Activated B cell treated with CpG ODN at 0.5 μM for 24 hours (primary cell): ENCODE results near the gene KCNAB3. TPM values are rescaled to one million over a fixed set of nuclear protein-coding genes. Genes with fewer than 3 reads are reported as not detected.

Experiments
- ATAC-seq: fragments of 200-7000 bp; cut with Tn5 transposase; one replicate; pipeline ENCODE4 v1.10.0; 2021; ENCODE audit warnings: low read depth, mild to moderate bottlenecking, moderate library complexity
- CTCF ChIA-PET: fragments of 350-600 bp; sonication (Branson Sonifier 250); formaldehyde crosslinking; loops from one replicate; lab custom pipeline; 2021; ENCODE audit warnings: antibody characterized with exemption; lab: Charles Lee
- POLR2A ChIA-PET: fragments of 350-600 bp; sonication (Branson Sonifier 250); formaldehyde crosslinking; loops from one replicate; lab custom pipeline; 2021; ENCODE audit warnings: antibody characterized with exemption; lab: Charles Lee
- DNase-seq: peaks from one replicate; pipeline ENCODE4 v3.0.0; 2022
- H3K27ac Mint-ChIP-seq: one replicate; pipeline ENCODE4 v1.8.0; 2020; ENCODE audit warnings: mixed read lengths
- H3K27me3 Mint-ChIP-seq: one replicate; pipeline ENCODE4 v1.8.0; 2021; ENCODE audit warnings: mixed read lengths
- H3K36me3 Mint-ChIP-seq: one replicate; pipeline ENCODE4 v1.8.0; 2021; ENCODE audit warnings: low read depth, mixed read lengths
- H3K4me1 Mint-ChIP-seq: one replicate; pipeline ENCODE4 v1.8.0; 2021; ENCODE audit warnings: mixed read lengths
- H3K4me3 Mint-ChIP-seq: one replicate; pipeline ENCODE4 v1.8.0; 2020; ENCODE audit warnings: mild to moderate bottlenecking, mixed read lengths
- H3K9me3 Mint-ChIP-seq: one replicate; pipeline ENCODE4 v1.8.0; 2020; ENCODE audit warnings: mixed read lengths
- intact Hi-C: fragments of 100-400 bp; cut with micrococcal nuclease; formaldehyde crosslinking; loops from one replicate; pipeline ENCODE4 v1.15.1; 2024
- total RNA-seq: library from RNA; stranded (reverse); gene quantifications from 2 replicates; pipeline ENCODE4 v1.2.3, GENCODE V29; 2022
- TF ChIP-seq, protein P1 (sequence below): fragments of 200-600 bp; IDR thresholded peaks from one replicate; pipeline ENCODE4 v1.8.0; 2022; ENCODE audit warnings: antibody characterized with exemption, mild to moderate bottlenecking

KCNAB3 gene
- total RNA-seq, 1 donor from 2014 or later: 12.9 TPM

DNA sequence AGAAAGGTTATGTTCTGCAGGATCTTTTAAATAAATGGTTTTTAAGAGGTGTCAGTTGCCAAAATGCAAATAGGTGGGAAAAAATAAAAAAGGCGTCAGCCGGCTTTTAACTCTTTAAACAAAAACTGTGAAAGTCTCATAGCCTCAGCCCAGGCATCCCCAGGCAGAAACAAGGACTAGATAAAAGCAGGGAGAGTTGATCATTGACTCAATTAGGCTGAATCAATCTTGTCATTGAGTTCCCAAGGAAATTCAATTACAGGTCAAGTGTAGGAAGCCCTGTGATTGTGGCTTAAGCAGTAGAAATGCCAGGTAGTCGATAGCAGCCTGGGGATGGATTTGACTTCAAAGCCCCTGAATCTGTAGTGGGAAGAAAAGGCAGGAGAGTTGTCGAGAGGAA is 42.0 kb upstream of the KCNAB3 start:
- H3K4me1 Mint-ChIP-seq: no peaks in the 10 kb centered on the region
- H3K4me3 Mint-ChIP-seq: no peak overlapping the region
- DNase-seq: no peak
- peaks cover 15% of the 10 kb centered on the region for H3K27me3 Mint-ChIP-seq
- intact Hi-C loops: no loop called here
- peaks cover 5% of the 10 kb centered on the region for H3K36me3 Mint-ChIP-seq
- no peak overlapping the region for H3K27ac Mint-ChIP-seq
- TF ChIP-seq, protein P1, sequence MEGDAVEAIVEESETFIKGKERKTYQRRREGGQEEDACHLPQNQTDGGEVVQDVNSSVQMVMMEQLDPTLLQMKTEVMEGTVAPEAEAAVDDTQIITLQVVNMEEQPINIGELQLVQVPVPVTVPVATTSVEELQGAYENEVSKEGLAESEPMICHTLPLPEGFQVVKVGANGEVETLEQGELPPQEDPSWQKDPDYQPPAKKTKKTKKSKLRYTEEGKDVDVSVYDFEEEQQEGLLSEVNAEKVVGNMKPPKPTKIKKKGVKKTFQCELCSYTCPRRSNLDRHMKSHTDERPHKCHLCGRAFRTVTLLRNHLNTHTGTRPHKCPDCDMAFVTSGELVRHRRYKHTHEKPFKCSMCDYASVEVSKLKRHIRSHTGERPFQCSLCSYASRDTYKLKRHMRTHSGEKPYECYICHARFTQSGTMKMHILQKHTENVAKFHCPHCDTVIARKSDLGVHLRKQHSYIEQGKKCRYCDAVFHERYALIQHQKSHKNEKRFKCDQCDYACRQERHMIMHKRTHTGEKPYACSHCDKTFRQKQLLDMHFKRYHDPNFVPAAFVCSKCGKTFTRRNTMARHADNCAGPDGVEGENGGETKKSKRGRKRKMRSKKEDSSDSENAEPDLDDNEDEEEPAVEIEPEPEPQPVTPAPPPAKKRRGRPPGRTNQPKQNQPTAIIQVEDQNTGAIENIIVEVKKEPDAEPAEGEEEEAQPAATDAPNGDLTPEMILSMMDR: no peak
- no peak for ATAC-seq
- CTCF ChIA-PET: no interaction called here
- POLR2A ChIA-PET: no interaction called here
- peaks cover 12% of the 10 kb centered on the region for H3K9me3 Mint-ChIP-seq

DNA sequence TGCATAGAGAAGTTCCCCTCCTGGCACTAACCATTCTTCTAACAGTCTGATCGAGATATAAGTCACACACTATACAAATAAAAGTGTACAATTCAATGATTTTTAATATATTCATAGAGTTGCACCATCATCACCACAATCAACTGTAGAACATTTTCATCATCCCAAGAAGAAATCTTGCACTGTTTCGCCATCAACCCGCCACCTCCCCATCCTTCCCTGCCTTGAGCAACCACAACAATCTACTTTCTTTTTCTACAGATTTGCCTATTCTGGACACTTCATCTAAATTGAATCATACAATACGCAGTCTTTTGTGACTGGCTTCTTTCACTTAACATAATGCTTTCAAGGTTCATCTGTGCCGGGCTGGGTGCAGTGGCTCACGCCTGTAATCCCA is 39.8 kb upstream of the KCNAB3 start:
- no peak overlapping the region for H3K27ac Mint-ChIP-seq
- TF ChIP-seq, protein P1: no peak
- no peaks in the 10 kb centered on the region for H3K4me1 Mint-ChIP-seq
- CTCF ChIA-PET: no interaction called here
- POLR2A ChIA-PET: no interaction called here
- ATAC-seq (no peak), DNase-seq (no peak)
- peaks cover 12% of the 10 kb centered on the region for H3K27me3 Mint-ChIP-seq
- intact Hi-C loops: no loop called here
- H3K4me3 Mint-ChIP-seq: no peak overlapping the region
- peaks cover under 1% of the 10 kb centered on the region for H3K36me3 Mint-ChIP-seq
- H3K9me3 Mint-ChIP-seq: peaks cover under 1% of the 10 kb centered on the region

DNA sequence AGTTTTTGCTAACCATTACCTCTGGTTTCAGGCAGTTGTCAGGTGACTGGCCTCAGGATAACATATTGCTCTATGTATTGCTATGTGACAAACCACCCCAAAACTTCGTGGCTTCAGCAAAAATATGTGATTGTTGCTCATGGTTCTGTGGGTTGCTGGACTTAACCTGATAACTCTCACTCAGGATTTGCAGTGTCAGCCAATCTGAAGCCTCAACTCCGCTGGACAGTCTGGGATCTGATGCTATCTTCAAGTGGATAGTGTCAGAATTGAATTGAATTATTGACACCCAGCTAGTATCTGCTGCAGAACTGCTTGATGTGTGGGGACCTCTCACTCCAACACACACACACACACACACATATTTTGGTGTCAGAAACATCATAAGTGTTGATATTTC is 38.1 kb upstream of the KCNAB3 start:
- ATAC-seq: no peak
- ChIA-PET POLR2A (no interaction called here), CTCF (no interaction called here)
- TF ChIP-seq, protein P1: no peak
- intact Hi-C loops: no loop called here
- H3K36me3 Mint-ChIP-seq: no peaks in the 10 kb centered on the region
- no peak overlapping the region for H3K4me3 Mint-ChIP-seq
- no peak overlapping the region for H3K27ac Mint-ChIP-seq
- H3K27me3 Mint-ChIP-seq: peaks cover 9% of the 10 kb centered on the region
- DNase-seq: no peak
- no peaks in the 10 kb centered on the region for H3K4me1 Mint-ChIP-seq
- H3K9me3 Mint-ChIP-seq: no peaks in the 10 kb centered on the region

DNA sequence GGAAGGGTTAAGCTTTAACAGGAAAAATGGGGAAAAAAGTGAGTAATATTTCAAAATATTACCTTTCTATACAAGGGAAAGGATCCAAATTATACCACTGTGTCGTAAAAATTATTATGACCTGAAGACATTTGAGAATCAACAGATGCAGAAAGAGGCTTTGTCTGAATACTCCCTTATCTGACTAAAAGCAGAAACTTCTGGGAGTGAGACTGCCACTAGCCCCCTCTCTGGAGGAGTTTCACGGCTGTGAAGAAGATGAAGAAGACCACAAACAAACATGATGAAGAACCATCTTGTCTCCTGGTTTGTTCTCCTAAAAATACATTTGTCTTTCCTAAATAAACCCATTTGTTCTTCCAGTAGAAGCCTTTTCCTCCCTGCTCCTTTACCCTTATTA is 31.8 kb upstream of the KCNAB3 start:
- peaks cover 14% of the 10 kb centered on the region for H3K27me3 Mint-ChIP-seq
- H3K27ac Mint-ChIP-seq: no peak overlapping the region
- ATAC-seq (no peak), DNase-seq (no peak)
- ChIA-PET POLR2A (interaction anchor here (0.6 kb wide), 1 partner anchor 338 kb away, joined by 3 read pairs; no protein-coding TSS in a partner anchor), CTCF (no interaction called here)
- H3K4me1 Mint-ChIP-seq: no peaks in the 10 kb centered on the region
- intact Hi-C loops: no loop called here
- no peaks in the 10 kb centered on the region for H3K36me3 Mint-ChIP-seq
- no peak overlapping the region for H3K4me3 Mint-ChIP-seq
- no peaks in the 10 kb centered on the region for H3K9me3 Mint-ChIP-seq
- TF ChIP-seq, protein P1: no peak

DNA sequence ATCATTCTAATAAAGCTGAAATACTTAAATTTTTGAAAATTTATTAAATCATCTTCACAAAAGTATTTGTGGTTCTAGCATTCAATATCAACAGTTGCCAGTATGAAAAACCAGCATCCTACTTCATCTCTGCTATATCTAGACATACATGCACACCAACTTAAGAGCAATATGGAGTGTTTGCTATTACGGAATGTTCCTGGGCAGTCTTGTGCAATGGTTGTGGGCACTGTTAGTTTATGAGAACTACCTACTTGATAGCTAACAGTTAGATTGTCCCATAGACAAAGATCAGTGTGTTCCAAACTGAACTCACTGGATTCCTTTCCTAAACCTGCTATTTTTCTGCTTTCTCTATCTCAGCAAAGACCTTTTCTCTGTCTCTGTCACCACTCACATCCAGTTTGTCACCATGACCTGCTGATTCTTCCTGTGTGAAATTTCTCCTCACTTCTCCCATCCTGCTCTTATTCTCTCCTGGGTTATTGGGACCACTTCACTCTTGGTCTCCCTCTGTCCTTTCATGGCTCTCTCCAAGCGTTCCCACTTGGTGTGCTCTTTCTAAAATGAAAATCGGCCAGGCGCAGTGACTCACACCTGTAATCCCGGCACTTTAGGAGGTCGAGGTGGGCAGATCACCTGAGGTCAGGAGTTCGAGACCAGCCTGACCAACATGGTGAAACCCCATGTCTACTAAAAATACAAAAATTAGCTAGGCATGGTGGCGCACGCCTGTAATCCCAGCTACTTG is 30.0 kb upstream of the KCNAB3 start:
- POLR2A ChIA-PET: no interaction called here
- Mint-ChIP-seq H3K36me3 (no peaks in the 10 kb centered on the region), H3K27ac (no peak overlapping the region), H3K4me1 (no peaks in the 10 kb centered on the region), H3K4me3 (no peak overlapping the region), H3K27me3 (peaks cover 14% of the 10 kb centered on the region), H3K9me3 (no peaks in the 10 kb centered on the region)
- intact Hi-C loops: no loop called here
- TF ChIP-seq, protein P1: no peak
- DNase-seq (no peak), ATAC-seq (no peak)
- CTCF ChIA-PET: no interaction called here
